K562 (cell line): ENCODE results near the gene DCAF6. TPM values are rescaled to one million over a fixed set of nuclear protein-coding genes. Genes with fewer than 3 reads are reported as not detected.
A peak's percentile ranks its signal among the peaks of the same experiment; 100 is the strongest.

ENCODE experiments used
- ARHGAP35 ChIP-seq: fragments of 450-650 bp; IDR thresholded peaks from 2 replicates; pipeline ENCODE4 v1.6.1; 2018; ENCODE audit not compliant: partially characterized antibody
- BRD4 ChIP-seq: fragments of 200-600 bp; sonication (generic); IDR thresholded peaks from 2 replicates; pipeline ENCODE4 v1.6.1; 2017; ENCODE audit warnings: inconsistent platforms
- DNMT1 ChIP-seq: fragments of 450-650 bp; IDR thresholded peaks from 2 replicates; pipeline ENCODE4 v1.6.1; 2016; ENCODE audit warnings: antibody characterized with exemption, mild to moderate bottlenecking
- FOS ChIP-seq: IDR thresholded peaks from 3 replicates; pipeline ENCODE4 v1.6.1; 2011; ENCODE audit not compliant: insufficient read length; ENCODE audit errors: extremely low read depth
- GABPB2 ChIP-seq: fragments of 250-450 bp; sonication (Bioruptor Pico); conservative IDR thresholded peaks from 2 replicates; pipeline ENCODE4 v1.5.1; 2021; ENCODE audit warnings: mild to moderate bottlenecking
- HIVEP1 ChIP-seq: fragments of 250-450 bp; sonication (Bioruptor Pico); IDR thresholded peaks from 2 replicates; pipeline ENCODE4 v1.4.0; 2020; ENCODE audit warnings: mild to moderate bottlenecking
- HSF4 ChIP-seq: fragments of 250-450 bp; sonication (Bioruptor Pico); IDR thresholded peaks from 2 replicates; pipeline ENCODE4 v2.1.2; 2022; ENCODE audit warnings: mild to moderate bottlenecking, moderate library complexity, borderline replicate concordance
- NCOA2 ChIP-seq, 2 experiments: fragments of 450-650 bp; IDR thresholded peaks; 2 replicates each; pipeline ENCODE4 v1.6.1; 2018; ENCODE audit warnings: mild to moderate bottlenecking in 2 of 2, moderate library complexity in 1 of 2; ENCODE audit not compliant: partially characterized antibody in 2 of 2
- NFXL1 ChIP-seq: fragments of 450-650 bp; formaldehyde crosslinking; IDR thresholded peaks from 2 replicates; pipeline ENCODE4 v1.4.0; 2021; ENCODE audit warnings: mild to moderate bottlenecking
- PTRF ChIP-seq: fragments of 450-650 bp; IDR thresholded peaks from 2 replicates; pipeline ENCODE4 v1.6.1; 2016; ENCODE audit warnings: mild to moderate bottlenecking, missing genetic modification characterization, missing compliant biosample characterization
- PYGO2 ChIP-seq: fragments of 450-650 bp; IDR thresholded peaks from 2 replicates; pipeline ENCODE4 v1.6.1; 2016; ENCODE audit warnings: mild to moderate bottlenecking, missing genetic modification characterization, moderate library complexity, missing compliant biosample characterization
- RBM39 ChIP-seq: fragments of 200-400 bp; formaldehyde crosslinking; optimal IDR thresholded peaks from 2 replicates; pipeline ENCODE3; 2018; ENCODE audit warnings: low read depth, low read length
- SREBF1 ChIP-seq: fragments of 150-350 bp; IDR thresholded peaks from 2 replicates; pipeline ENCODE4 v1.6.1; 2014; ENCODE audit warnings: antibody characterized with exemption, low read depth, low read length, borderline replicate concordance
- TFAM ChIP-seq: fragments of 250-450 bp; sonication (Bioruptor Pico); conservative IDR thresholded peaks from 2 replicates; pipeline ENCODE4 v1.5.0; 2021; ENCODE audit warnings: mild to moderate bottlenecking, moderate library complexity
- ZBTB8A ChIP-seq: fragments of 450-650 bp; IDR thresholded peaks from 2 replicates; pipeline ENCODE4 v1.6.1; 2018; ENCODE audit warnings: mild to moderate bottlenecking, moderate library complexity; ENCODE audit not compliant: partially characterized antibody
- ZBTB9 ChIP-seq: fragments of 450-650 bp; formaldehyde crosslinking; IDR thresholded peaks from 2 replicates; pipeline ENCODE4 v1.4.0; 2020; ENCODE audit warnings: mild to moderate bottlenecking, moderate library complexity
- ZNF507 ChIP-seq: conservative IDR thresholded peaks from 2 replicates; pipeline ENCODE4 v1.6.1; 2017; ENCODE audit warnings: missing genetic modification characterization, missing compliant biosample characterization
- ZNF561 ChIP-seq: fragments of 450-650 bp; formaldehyde crosslinking; conservative IDR thresholded peaks from 2 replicates; pipeline ENCODE4 v1.4.0; 2020; ENCODE audit warnings: mild to moderate bottlenecking, moderate library complexity
- ZNF785 ChIP-seq: fragments of 250-450 bp; sonication (Bioruptor Pico); IDR thresholded peaks from 2 replicates; pipeline ENCODE4 v1.4.0; 2020; ENCODE audit warnings: mild to moderate bottlenecking
- polyA plus RNA-seq, 8 experiments: library from polyadenylated mRNA; depleted of rRNA in 4 of 8; stranded (reverse) in 5 of 8; unstranded in 3 of 8; fragments of >200 nt; fragmentation: Nextera tagmentation in 2 of 8; fragmentation: Illumina TruSeq in 1 of 8; extraction: Ambion mirVana in 2 of 8; extraction: Trizol in 1 of 8; gene quantifications; 2 replicates each; pipeline versions ENCODE4 v1.2.1 to v1.2.3, GENCODE V29; 2011 to 2014; ENCODE audit warnings: inconsistent platforms in 1 of 8, missing spikeins in 1 of 8
- total RNA-seq, 7 experiments: library from RNA; depleted of rRNA in 6 of 7; stranded (reverse); fragments of >200 nt in 6 of 7; fragmentation: Illumina TruSeq in 2 of 7; extraction: Trizol in 2 of 7; gene quantifications; 2 replicates each; pipeline versions ENCODE4 v1.2.1 to v1.2.3, GENCODE V29; 2011 to 2021; ENCODE audit warnings: low replicate concordance in 1 of 7
- TF ChIP-seq, protein P1 (sequence below): fragments of 200-400 bp; formaldehyde crosslinking; IDR thresholded peaks from 2 replicates; pipeline ENCODE4 v1.6.1; 2017; ENCODE audit warnings: mild to moderate bottlenecking, low read depth, low read length, moderate library complexity
- TF ChIP-seq, protein P2 (sequence below): sonication (generic); formaldehyde crosslinking; IDR thresholded peaks from 2 replicates; pipeline ENCODE4 v1.8.1; 2023; ENCODE audit warnings: mild to moderate bottlenecking, missing genetic modification reagents
- TF ChIP-seq, protein P3 (sequence below): sonication (generic); formaldehyde crosslinking; IDR thresholded peaks from 2 replicates; pipeline ENCODE4 v1.4.0; 2020; ENCODE audit warnings: mild to moderate bottlenecking, missing genetic modification reagents

Gene DCAF6
- total and polyA plus RNA-seq, 9 of the 15 experiments (the other 6 are each of a cell fraction or from before 2014, with no cell fraction given) = 19.1 to 102 (median 46.3) TPM

DNA sequence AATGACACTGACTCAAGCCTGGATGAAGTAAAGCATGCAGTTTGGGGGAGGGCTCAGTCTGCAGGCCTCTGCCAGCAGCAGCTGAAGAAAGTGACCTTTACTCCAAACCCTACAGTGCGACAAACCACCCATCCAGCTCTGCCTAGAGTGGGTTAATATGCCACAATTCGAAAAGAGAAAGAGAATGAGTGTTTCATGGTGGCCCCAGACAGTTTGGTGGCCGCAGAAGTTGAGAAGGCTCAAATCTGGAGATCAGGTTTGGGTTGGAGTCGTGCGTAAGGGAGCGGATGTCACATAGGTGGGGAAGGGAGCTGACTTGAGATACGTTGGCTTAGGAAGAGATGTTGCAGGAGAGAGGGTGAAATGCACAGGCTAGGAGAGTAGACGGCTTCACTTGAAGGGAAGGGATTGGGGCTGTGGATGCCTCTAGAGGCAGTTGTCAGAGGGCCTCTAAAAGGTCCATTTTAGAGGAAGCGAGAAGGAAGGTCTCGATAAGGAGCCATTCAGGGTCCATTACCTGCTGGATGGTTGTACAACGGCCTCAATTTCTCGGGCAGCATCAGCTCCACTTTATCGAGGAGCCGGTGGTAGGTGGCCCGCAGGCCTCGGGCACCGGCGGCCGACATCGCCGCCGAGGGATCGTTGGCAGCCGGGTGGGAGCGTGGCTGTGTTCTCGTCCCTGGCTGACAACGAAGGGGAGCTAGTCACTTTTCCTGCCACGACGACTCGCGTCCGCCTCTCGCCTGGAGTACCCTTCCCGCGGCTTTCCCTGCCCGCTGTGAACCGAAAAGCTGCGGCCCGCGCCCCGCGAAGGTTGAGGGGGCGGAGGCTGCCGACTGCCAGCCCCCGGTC lies 1.0 kb upstream of the DCAF6 start (continued):
- TF ChIP-seq GABPB2 (CRISPR knock-in tag) = no peak
- TF ChIP-seq ARHGAP35 = no peak
- TF ChIP-seq, protein P1, sequence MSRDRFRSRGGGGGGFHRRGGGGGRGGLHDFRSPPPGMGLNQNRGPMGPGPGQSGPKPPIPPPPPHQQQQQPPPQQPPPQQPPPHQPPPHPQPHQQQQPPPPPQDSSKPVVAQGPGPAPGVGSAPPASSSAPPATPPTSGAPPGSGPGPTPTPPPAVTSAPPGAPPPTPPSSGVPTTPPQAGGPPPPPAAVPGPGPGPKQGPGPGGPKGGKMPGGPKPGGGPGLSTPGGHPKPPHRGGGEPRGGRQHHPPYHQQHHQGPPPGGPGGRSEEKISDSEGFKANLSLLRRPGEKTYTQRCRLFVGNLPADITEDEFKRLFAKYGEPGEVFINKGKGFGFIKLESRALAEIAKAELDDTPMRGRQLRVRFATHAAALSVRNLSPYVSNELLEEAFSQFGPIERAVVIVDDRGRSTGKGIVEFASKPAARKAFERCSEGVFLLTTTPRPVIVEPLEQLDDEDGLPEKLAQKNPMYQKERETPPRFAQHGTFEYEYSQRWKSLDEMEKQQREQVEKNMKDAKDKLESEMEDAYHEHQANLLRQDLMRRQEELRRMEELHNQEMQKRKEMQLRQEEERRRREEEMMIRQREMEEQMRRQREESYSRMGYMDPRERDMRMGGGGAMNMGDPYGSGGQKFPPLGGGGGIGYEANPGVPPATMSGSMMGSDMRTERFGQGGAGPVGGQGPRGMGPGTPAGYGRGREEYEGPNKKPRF = no peak
- TF ChIP-seq, protein P2, sequence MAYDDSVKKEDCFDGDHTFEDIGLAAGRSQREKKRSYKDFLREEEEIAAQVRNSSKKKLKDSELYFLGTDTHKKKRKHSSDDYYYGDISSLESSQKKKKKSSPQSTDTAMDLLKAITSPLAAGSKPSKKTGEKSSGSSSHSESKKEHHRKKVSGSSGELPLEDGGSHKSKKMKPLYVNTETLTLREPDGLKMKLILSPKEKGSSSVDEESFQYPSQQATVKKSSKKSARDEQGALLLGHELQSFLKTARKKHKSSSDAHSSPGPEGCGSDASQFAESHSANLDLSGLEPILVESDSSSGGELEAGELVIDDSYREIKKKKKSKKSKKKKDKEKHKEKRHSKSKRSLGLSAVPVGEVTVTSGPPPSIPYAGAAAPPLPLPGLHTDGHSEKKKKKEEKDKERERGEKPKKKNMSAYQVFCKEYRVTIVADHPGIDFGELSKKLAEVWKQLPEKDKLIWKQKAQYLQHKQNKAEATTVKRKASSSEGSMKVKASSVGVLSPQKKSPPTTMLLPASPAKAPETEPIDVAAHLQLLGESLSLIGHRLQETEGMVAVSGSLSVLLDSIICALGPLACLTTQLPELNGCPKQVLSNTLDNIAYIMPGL = no peak
- no peak for TF ChIP-seq FOS
- no peak for TF ChIP-seq PTRF (tag)
- TF ChIP-seq HSF4 (CRISPR knock-in tag) = no peak
- no peak for TF ChIP-seq PYGO2 (tag)
- no peak for TF ChIP-seq SREBF1
- no peak for TF ChIP-seq ZNF507
- TF ChIP-seq HIVEP1 = 0 out of 2 replicates have a peak, but pooled peaks have one; percentile 38
- no peak for TF ChIP-seq ZNF561 (CRISPR knock-in tag)
- TF ChIP-seq NFXL1 (CRISPR knock-in tag) = no peak
- no peak for TF ChIP-seq BRD4
- no peak for TF ChIP-seq TFAM (CRISPR knock-in tag)
- TF ChIP-seq ZBTB8A = no peak
- 0 out of 2 replicates have a peak, but pooled peaks have one; percentile 71 for TF ChIP-seq ZBTB9 (CRISPR knock-in tag)
- TF ChIP-seq, protein P3, sequence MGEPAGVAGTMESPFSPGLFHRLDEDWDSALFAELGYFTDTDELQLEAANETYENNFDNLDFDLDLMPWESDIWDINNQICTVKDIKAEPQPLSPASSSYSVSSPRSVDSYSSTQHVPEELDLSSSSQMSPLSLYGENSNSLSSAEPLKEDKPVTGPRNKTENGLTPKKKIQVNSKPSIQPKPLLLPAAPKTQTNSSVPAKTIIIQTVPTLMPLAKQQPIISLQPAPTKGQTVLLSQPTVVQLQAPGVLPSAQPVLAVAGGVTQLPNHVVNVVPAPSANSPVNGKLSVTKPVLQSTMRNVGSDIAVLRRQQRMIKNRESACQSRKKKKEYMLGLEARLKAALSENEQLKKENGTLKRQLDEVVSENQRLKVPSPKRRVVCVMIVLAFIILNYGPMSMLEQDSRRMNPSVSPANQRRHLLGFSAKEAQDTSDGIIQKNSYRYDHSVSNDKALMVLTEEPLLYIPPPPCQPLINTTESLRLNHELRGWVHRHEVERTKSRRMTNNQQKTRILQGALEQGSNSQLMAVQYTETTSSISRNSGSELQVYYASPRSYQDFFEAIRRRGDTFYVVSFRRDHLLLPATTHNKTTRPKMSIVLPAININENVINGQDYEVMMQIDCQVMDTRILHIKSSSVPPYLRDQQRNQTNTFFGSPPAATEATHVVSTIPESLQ (CRISPR knock-in tag) = no peak; the same call in 1 of the 2 replicates
- TF ChIP-seq ZNF785 (CRISPR knock-in tag) = no peak
- 0 out of 2 replicates have a peak, but pooled peaks have one; percentile 60 for TF ChIP-seq DNMT1
- no peak for TF ChIP-seq RBM39
- no peak for TF ChIP-seq NCOA2 (IDR thresholded peaks at IDR 0.05; ENCODE audit: partially characterized antibody in 2 of 2)
